HS-27A (cell line): ENCODE measurements around the gene SYT1.
"Not testable (repeated sequence)": the region's sequence is repeated elsewhere in the genome, so short reads cannot be mapped to it uniquely, and the experiment has no call there.

ENCODE experiments used
- DNase-seq: peaks from one replicate; pipeline ENCODE4 v3.0.0-alpha.2; 2012; ENCODE audit warnings: low read depth, missing footprints

The SYT1 gene

GRCh38 chr12:79407671-79408622, 543.4 kb downstream of the SYT1 start:
- peak; percentile 90 for DNase-seq

GRCh38 chr12:79408689-79409088, 544.1 kb downstream of the SYT1 start:
- no peak for DNase-seq

- DNase-seq: peak; percentile 69
These were observed 545.0 kb downstream of the SYT1 start for GRCh38 chr12:79409562-79409961.

GRCh38 chr12:79411791-79412190, 547.2 kb downstream of the SYT1 start:
- no peak for DNase-seq

- DNase-seq: no peak
These were observed 549.2 kb downstream of the SYT1 start for GRCh38 chr12:79413796-79414195.

GRCh38 chr12:79414252-79414651, 549.7 kb downstream of the SYT1 start:
- no peak for DNase-seq

- DNase-seq: no peak
These were observed 550.7 kb downstream of the SYT1 start for GRCh38 chr12:79415321-79415720.

GRCh38 chr12:79415746-79416435, 551.3 kb downstream of the SYT1 start:
- no peak for DNase-seq

GRCh38 chr12:79420146-79420618, 555.6 kb downstream of the SYT1 start:
- DNase-seq: peak; percentile 93

- DNase-seq: no peak
These were observed 556.7 kb downstream of the SYT1 start for GRCh38 chr12:79421236-79421740.

- no peak for DNase-seq
These were observed 557.7 kb downstream of the SYT1 start for GRCh38 chr12:79422060-79422812.

- DNase-seq: no peak
These were observed 559.0 kb downstream of the SYT1 start for GRCh38 chr12:79423560-79423959.

- DNase-seq: peak; percentile 87
These were observed 559.6 kb downstream of the SYT1 start for GRCh38 chr12:79424109-79424721.

GRCh38 chr12:79426121-79426520, 561.5 kb downstream of the SYT1 start:
- no peak for DNase-seq

GRCh38 chr12:79426744-79427143, 562.2 kb downstream of the SYT1 start:
- DNase-seq: not testable (repeated sequence)

GRCh38 chr12:79433465-79434072, 569.0 kb downstream of the SYT1 start:
- no peak for DNase-seq

- DNase-seq: no peak
These were observed 570.0 kb downstream of the SYT1 start for GRCh38 chr12:79434561-79434960.

GRCh38 chr12:79435742-79436141, 571.2 kb downstream of the SYT1 start:
- no peak for DNase-seq

- DNase-seq: no peak
These were observed 574.1 kb downstream of the SYT1 start for GRCh38 chr12:79438480-79439174.

- DNase-seq: no peak
These were observed 574.7 kb downstream of the SYT1 start for GRCh38 chr12:79439175-79439825.
